ENCODE data around the gene HBM. TPM values are rescaled to one million over a fixed set of nuclear protein-coding genes. Genes with fewer than 3 reads are reported as not detected.

The HBM gene, protein sequence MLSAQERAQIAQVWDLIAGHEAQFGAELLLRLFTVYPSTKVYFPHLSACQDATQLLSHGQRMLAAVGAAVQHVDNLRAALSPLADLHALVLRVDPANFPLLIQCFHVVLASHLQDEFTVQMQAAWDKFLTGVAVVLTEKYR
- not detected in 5 replicates for total RNA-seq (2022; extraction: Qiagen RNA extraction)

DNA sequence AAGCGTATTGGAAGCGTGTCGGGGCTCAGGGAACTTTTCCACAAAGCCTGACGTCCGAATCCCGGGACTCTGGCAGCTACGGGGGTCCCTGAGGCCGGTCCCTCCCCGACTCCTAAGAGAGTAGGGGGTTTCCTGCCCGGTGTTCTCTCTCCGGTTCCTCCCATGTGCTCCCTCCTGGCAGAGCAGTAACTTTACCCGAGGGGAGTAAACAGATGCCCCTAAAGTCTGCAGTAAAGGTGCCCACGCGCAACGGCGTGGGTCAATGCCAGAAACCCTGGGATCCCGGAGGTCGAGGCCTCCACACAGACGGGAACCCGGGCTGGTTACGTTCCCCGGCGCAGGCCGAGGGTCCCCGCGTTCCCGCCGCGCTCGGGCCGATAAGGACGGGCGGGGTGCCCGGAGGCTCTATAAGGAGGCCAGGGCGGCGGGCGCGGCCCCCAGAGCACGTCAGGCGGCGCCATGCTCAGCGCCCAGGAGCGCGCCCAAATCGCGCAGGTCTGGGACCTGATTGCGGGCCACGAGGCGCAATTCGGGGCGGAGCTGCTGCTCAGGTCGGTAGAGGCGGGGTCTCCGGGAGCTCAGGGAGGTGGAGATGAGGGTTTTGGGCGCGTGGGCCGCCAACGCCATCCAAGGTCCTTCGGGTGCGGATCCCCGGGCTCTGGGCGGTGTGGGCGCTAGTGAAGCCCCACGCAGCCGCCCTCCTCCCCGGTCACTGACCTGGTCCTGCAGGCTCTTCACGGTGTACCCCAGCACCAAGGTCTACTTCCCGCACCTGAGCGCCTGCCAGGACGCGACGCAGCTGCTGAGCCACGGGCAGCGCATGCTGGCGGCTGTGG, at the start of gene HBM:
TSS of gene HBM (plus strand) at position 440 of the 836 bp plus-strand sequence. CDS start at position 460, 20 bp downstream.

DNA sequence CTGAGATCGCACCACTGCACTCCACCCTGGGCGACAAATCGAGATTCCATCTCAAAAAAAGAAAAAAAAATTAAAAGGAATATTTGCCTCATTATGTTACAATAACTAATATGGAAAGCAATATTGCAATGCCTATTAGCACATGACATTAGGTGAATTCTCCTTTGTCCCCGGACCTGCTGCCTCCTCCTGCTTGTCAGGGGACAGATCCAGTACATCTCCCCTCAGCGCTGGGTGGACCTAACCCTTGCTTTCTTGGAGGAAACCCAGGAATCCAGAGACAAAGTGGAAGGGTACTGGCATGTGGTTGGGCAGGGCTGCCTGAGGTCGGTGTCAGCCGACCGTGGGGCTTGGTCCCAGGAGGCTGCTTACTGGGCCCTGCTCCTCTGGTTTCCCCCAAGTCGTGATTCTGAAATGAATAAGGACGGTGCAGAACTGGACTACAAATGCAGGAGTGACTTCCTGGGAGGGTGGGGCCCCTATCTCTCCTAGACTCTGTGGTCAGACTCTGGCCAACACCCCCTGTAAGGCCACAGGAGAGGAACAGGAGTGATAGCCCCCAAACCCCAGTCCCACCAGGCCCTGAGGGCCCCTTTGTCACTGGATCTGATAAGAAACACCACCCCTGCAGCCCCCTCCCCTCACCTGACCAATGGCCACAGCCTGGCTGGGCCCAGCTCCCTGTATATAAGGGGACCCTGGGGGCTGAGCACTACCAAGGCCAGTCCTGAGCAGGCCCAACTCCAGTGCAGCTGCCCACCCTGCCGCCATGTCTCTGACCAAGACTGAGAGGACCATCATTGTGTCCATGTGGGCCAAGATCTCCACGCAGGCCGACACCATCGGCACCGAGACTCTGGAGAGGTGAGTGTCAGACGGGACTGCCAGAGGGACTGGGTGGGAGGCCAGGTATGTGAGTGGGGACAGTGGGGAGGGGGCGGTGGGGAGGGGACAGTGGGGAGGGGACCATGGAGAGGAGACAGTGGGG, 13.3 kb upstream of the HBM start, which contains the start of gene HBZ:
TSS of gene HBZ (plus strand) at position 504 of the 988 bp plus-strand sequence. CDS start at position 770, 266 bp downstream.

DNA sequence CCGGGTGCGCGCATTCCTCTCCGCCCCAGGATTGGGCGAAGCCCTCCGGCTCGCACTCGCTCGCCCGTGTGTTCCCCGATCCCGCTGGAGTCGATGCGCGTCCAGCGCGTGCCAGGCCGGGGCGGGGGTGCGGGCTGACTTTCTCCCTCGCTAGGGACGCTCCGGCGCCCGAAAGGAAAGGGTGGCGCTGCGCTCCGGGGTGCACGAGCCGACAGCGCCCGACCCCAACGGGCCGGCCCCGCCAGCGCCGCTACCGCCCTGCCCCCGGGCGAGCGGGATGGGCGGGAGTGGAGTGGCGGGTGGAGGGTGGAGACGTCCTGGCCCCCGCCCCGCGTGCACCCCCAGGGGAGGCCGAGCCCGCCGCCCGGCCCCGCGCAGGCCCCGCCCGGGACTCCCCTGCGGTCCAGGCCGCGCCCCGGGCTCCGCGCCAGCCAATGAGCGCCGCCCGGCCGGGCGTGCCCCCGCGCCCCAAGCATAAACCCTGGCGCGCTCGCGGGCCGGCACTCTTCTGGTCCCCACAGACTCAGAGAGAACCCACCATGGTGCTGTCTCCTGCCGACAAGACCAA, 6.7 kb downstream of the HBM start, which contains the start of gene HBA2:
TSS of gene HBA2 (plus strand) at position 503 of the 568 bp plus-strand sequence. CDS start at position 540, 37 bp downstream.

DNA sequence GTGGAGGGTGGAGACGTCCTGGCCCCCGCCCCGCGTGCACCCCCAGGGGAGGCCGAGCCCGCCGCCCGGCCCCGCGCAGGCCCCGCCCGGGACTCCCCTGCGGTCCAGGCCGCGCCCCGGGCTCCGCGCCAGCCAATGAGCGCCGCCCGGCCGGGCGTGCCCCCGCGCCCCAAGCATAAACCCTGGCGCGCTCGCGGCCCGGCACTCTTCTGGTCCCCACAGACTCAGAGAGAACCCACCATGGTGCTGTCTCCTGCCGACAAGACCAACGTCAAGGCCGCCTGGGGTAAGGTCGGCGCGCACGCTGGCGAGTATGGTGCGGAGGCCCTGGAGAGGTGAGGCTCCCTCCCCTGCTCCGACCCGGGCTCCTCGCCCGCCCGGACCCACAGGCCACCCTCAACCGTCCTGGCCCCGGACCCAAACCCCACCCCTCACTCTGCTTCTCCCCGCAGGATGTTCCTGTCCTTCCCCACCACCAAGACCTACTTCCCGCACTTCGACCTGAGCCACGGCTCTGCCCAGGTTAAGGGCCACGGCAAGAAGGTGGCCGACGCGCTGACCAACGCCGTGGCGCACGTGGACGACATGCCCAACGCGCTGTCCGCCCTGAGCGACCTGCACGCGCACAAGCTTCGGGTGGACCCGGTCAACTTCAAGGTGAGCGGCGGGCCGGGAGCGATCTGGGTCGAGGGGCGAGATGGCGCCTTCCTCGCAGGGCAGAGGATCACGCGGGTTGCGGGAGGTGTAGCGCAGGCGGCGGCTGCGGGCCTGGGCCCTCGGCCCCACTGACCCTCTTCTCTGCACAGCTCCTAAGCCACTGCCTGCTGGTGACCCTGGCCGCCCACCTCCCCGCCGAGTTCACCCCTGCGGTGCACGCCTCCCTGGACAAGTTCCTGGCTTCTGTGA, 11.0 kb downstream of the HBM start, which contains the start of gene HBA1:
TSS of gene HBA1 (plus strand) at position 204 of the 906 bp plus-strand sequence. CDS start at position 241, 37 bp downstream.

DNA sequence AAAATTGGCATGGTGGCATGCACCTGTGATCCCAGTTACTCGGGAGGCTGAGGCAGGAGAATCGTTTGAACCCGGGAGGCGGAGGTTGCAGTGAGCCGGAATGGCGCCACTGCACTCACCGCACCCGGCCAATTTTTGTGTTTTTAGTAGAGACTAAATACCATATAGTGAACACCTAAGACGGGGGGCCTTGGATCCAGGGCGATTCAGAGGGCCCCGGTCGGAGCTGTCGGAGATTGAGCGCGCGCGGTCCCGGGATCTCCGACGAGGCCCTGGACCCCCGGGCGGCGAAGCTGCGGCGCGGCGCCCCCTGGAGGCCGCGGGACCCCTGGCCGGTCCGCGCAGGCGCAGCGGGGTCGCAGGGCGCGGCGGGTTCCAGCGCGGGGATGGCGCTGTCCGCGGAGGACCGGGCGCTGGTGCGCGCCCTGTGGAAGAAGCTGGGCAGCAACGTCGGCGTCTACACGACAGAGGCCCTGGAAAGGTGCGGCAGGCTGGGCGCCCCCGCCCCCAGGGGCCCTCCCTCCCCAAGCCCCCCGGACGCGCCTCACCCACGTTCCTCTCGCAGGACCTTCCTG, 14.4 kb downstream of the HBM start, which contains the start of gene HBQ1:
TSS of gene HBQ1 (plus strand) at position 359 of the 575 bp plus-strand sequence. CDS start at position 387, 28 bp downstream.

Other genes with a start within 250 kb of the HBM start
- 31.2 to 39.4 TPM (median 33.4 TPM) in 5 replicates for gene POLR3K, start 112.4 kb upstream of the HBM start, total RNA-seq (2022; extraction: Qiagen RNA extraction)
- 54.8 to 83.1 TPM (median 72.6 TPM) in 5 replicates for gene SNRNP25, start 112.2 kb upstream of the HBM start, total RNA-seq (2022; extraction: Qiagen RNA extraction)
- 20.5 to 30.0 TPM (median 27.7 TPM) in 5 replicates for gene RHBDF1, start 93.3 kb upstream of the HBM start, total RNA-seq (2022; extraction: Qiagen RNA extraction)
- gene MPG, start 87.8 kb upstream of the HBM start, total RNA-seq (2022; extraction: Qiagen RNA extraction), result 55.3 to 74.6 TPM (median 72.3 TPM) in 5 replicates
- 25.6 to 29.5 TPM (median 27.5 TPM) in 5 replicates for gene NPRL3, start 27.3 kb upstream of the HBM start, total RNA-seq (2022; extraction: Qiagen RNA extraction)
- gene HBZ, start 13.3 kb upstream of the HBM start, total RNA-seq (2022; extraction: Qiagen RNA extraction), result 0.23 TPM in 1 of 5 replicates, not detected in the others
- 0.20 to 0.33 TPM in 2 of 5 replicates, not detected in the others for gene HBA2, start 6.9 kb downstream of the HBM start, total RNA-seq (2022; extraction: Qiagen RNA extraction)
- 1.2 to 2.3 TPM (median 1.8 TPM) in 5 replicates for gene HBA1, start 10.7 kb downstream of the HBM start, total RNA-seq (2022; extraction: Qiagen RNA extraction)
- 3.7 to 8.3 TPM (median 6.4 TPM) in 5 replicates for gene HBQ1, start 14.5 kb downstream of the HBM start, total RNA-seq (2022; extraction: Qiagen RNA extraction)
- 39.7 to 48.5 TPM (median 45.4 TPM) in 5 replicates for gene LUC7L, start 63.5 kb downstream of the HBM start, total RNA-seq (2022; extraction: Qiagen RNA extraction)
- 45.1 to 53.9 TPM (median 47.5 TPM) in 5 replicates for gene FAM234A, start 68.8 kb downstream of the HBM start, total RNA-seq (2022; extraction: Qiagen RNA extraction)
- 3.5 to 5.0 TPM (median 4.4 TPM) in 5 replicates for gene RGS11, start 110.0 kb downstream of the HBM start, total RNA-seq (2022; extraction: Qiagen RNA extraction)
- 2.1 to 3.7 TPM (median 3.2 TPM) in 5 replicates for gene ARHGDIG, start 114.6 kb downstream of the HBM start, total RNA-seq (2022; extraction: Qiagen RNA extraction)
- gene PDIA2, start 117.2 kb downstream of the HBM start, total RNA-seq (2022; extraction: Qiagen RNA extraction), result 0.48 to 0.86 TPM (median 0.68 TPM) in 5 replicates
- gene AXIN1, start 186.7 kb downstream of the HBM start, total RNA-seq (2022; extraction: Qiagen RNA extraction), result 27.8 to 33.2 TPM (median 30.5 TPM) in 5 replicates
- gene MRPL28, start 204.6 kb downstream of the HBM start, total RNA-seq (2022; extraction: Qiagen RNA extraction), result 119 to 133 TPM (median 126 TPM) in 5 replicates
- 29.5 to 37.7 TPM (median 32.3 TPM) in 5 replicates for gene PGAP6, start 216.0 kb downstream of the HBM start, total RNA-seq (2022; extraction: Qiagen RNA extraction)
- gene NME4, start 231.2 kb downstream of the HBM start, total RNA-seq (2022; extraction: Qiagen RNA extraction), result 259 to 426 TPM (median 418 TPM) in 5 replicates
- 22.5 to 29.1 TPM (median 26.7 TPM) in 5 replicates for gene DECR2, start 235.9 kb downstream of the HBM start, total RNA-seq (2022; extraction: Qiagen RNA extraction)

All from A549 treated with Hydrocortisone at 1 μM for 4 hours (cell line).